ENCODE data around the gene CEND1.
A peak's percentile ranks its signal among the peaks of the same experiment; 100 is the strongest.

CEND1 gene

GRCh38 chr11:833114-833791 lies 43.4 kb upstream of the CEND1 start:
- Histone ChIP-seq H3K9me3 (ENCODE audit: control insufficient read depth, low read length) (no peaks in the 10 kb centered on the region), H3K27me3 (ENCODE audit: control insufficient read depth, insufficient read depth, low read length, poor library complexity, severe bottlenecking) (peaks cover 43% of the 10 kb centered on the region), H3K4me1 (ENCODE audit: control insufficient read depth, insufficient read depth, low read length) (peaks cover 51% of the 10 kb centered on the region), H3K36me3 (ENCODE audit: control insufficient read depth, insufficient read depth, low read length) (peaks cover 8% of the 10 kb centered on the region), H3K27ac (ENCODE audit: insufficient read depth, low read depth, low read length, poor library complexity, severe bottlenecking) (no peak overlapping the region), H3K4me3 (ENCODE audit: insufficient read depth, low read depth, low read length) (peak overlapping the region; percentile 61)
- 1% methylated on average over 55 of the region's 55 CpGs for WGBS, 2 experiments

DNA sequence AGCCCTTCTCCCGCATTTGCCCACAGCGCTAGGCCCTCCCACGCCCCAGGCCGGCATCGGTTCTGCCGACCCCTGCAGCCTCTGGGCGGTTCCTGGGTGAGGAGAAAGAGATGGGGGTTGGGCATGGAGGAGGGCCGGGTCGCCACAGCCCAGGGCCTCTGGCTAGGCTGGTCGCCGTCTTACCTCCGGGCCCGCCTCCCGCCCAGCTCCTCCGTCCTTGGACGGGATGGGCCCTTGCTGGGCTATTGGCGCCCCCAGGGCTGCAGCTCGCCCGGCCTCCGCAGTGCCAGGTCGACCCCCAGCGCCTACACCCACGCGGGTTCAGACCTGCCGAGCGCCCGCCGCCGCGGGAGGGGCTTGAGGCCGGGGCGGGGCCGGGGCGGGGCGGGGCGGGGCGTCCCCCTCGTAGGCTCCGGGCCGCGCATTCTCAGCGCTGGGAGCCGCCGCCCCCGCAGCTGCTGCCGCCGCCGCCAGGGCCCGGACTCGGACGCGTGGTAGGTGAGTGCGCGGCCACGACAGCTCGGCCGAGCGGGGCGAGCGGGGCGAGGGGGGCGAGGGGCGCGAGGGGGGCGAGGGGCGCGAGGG lies 42.7 kb upstream of the CEND1 start, which contains the start of gene CD151:
Gene CD151, plus strand, starts transcription at position 424 of the 585 bp plus-strand sequence. CDS start 3,118 bp downstream, outside the sequence.
- peaks cover 8% of the 10 kb centered on the region for H3K36me3 ChIP-seq (ENCODE audit: control insufficient read depth, insufficient read depth, low read length)
- H3K27ac ChIP-seq (ENCODE audit: insufficient read depth, low read depth, low read length, poor library complexity, severe bottlenecking) = no peak within 1 kb of the TSS
- H3K9me3 ChIP-seq (ENCODE audit: control insufficient read depth, low read length) = no peaks in the 10 kb centered on the region
- H3K4me1 ChIP-seq (ENCODE audit: control insufficient read depth, insufficient read depth, low read length) = peaks cover 57% of the 10 kb centered on the region
- peak within 1 kb of the TSS; percentile 61 for H3K4me3 ChIP-seq (ENCODE audit: insufficient read depth, low read depth, low read length)
- H3K27me3 ChIP-seq (ENCODE audit: control insufficient read depth, insufficient read depth, low read length, poor library complexity, severe bottlenecking) = peaks cover 50% of the 10 kb centered on the region
- WGBS, 2 experiments = 0 to 1% methylated on average over 66 to 67 of the region's 67 CpGs

GRCh38 chr11:831961-832528 lies 42.2 kb upstream of the CEND1 start:
- WGBS, 2 experiments = 37 to 39% methylated on average over 23 of the region's 23 CpGs
- peaks cover 61% of the 10 kb centered on the region for H3K4me1 ChIP-seq (ENCODE audit: control insufficient read depth, insufficient read depth, low read length)

DNA sequence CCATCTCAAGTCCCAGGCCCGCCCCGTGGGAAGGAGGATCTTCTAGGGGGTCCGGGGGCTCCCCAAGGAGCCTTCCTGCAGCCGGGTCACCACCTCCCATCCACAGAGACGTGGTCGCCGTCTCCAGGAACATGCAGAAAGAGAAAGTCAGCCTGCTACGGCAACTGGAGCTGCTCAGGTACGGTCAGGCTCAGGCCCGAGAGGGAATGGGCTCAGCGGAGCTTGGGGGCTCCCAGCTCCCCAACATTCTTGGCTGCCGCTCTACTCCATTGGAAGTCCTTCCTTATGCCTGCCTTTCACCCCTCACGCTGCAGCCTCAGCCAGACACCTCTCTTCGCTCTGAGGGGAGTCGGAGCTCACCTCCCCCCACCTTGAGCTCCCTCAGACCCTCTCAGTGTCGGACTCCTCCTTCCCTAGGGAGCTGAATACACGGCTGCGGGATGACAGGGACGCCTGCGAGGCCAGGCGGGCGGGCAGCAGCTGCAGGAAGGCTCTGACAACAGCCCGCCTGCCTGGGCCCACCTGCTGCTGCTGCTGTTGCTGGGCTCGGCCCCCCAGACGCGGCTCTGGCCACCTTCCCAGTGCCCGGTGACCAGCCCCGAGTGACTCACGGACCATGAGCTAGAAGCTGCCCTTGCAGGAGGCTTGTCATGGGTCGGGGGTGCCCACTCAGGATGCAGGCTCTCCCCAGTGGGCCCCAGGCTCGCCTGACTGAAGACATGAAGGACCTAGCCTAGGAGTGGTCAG lies 41.4 kb upstream of the CEND1 start:
- H3K4me1 ChIP-seq (ENCODE audit: control insufficient read depth, insufficient read depth, low read length) = peaks cover 64% of the 10 kb centered on the region
- no peaks in the 10 kb centered on the region for H3K9me3 ChIP-seq (ENCODE audit: control insufficient read depth, low read length)
- H3K27ac ChIP-seq (ENCODE audit: insufficient read depth, low read depth, low read length, poor library complexity, severe bottlenecking) = no peak overlapping the region
- peak overlapping the region; percentile 33 for H3K4me3 ChIP-seq (ENCODE audit: insufficient read depth, low read depth, low read length)
- 9 to 13% methylated on average over 31 of the region's 31 CpGs for WGBS, 2 experiments
- no peaks in the 10 kb centered on the region for H3K36me3 ChIP-seq (ENCODE audit: control insufficient read depth, insufficient read depth, low read length)
- H3K27me3 ChIP-seq (ENCODE audit: control insufficient read depth, insufficient read depth, low read length, poor library complexity, severe bottlenecking) = peaks cover 63% of the 10 kb centered on the region

More at GRCh38 chr11:831961-832528, 42.2 kb upstream of the CEND1 start:
- H3K36me3 ChIP-seq (ENCODE audit: control insufficient read depth, insufficient read depth, low read length) = peaks cover 6% of the 10 kb centered on the region
- peaks cover 56% of the 10 kb centered on the region for H3K27me3 ChIP-seq (ENCODE audit: control insufficient read depth, insufficient read depth, low read length, poor library complexity, severe bottlenecking)
- no peak overlapping the region for H3K27ac ChIP-seq (ENCODE audit: insufficient read depth, low read depth, low read length, poor library complexity, severe bottlenecking)
- H3K4me3 ChIP-seq (ENCODE audit: insufficient read depth, low read depth, low read length) = peak overlapping the region; percentile 61
- no peaks in the 10 kb centered on the region for H3K9me3 ChIP-seq (ENCODE audit: control insufficient read depth, low read length)

DNA sequence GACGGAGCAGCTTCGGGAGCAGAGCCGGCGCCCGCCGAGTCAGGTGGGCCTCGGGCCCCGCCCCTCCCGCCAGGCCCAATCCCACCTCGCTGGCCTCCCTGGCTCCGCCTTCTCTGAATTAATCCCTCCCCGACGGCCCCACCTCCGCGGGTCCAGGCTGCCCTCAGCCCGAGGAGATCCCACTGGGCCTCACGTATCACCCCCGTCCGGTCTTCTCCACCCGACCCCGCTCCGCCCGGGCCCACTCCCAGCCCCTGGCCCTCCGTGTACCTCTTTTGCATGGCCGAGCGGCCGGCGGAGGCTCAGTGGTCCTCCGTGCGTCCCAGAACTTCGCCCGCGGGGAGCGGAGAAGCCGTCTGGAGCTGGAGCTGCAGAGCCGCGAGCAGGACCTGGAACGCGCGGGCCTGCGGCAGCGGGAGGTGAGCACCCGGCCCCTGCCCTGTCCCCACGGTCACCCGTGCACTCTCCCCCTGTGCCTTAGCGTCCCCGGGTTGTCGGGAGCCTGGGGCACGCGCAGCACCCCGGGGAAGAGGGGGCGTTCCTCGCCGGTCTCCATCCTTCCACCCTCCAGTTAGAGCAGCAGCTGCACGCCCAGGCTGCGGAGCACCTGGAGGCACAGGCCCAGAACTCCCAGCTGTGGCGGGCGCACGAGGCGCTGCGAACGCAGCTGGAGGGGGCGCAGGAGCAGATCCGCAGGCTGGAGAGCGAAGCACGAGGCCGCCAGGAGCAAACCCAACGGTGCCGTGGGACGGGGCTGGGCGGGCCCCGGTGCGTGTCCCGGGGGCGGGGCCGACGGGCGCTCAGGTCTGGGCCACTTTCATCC lies 40.6 kb upstream of the CEND1 start:
- Histone ChIP-seq H3K4me1 (ENCODE audit: control insufficient read depth, insufficient read depth, low read length) (peaks cover 64% of the 10 kb centered on the region), H3K27ac (ENCODE audit: insufficient read depth, low read depth, low read length, poor library complexity, severe bottlenecking) (no peak overlapping the region), H3K9me3 (ENCODE audit: control insufficient read depth, low read length) (no peaks in the 10 kb centered on the region), H3K4me3 (ENCODE audit: insufficient read depth, low read depth, low read length) (peak overlapping the region; percentile 33), H3K27me3 (ENCODE audit: control insufficient read depth, insufficient read depth, low read length, poor library complexity, severe bottlenecking) (peaks cover 71% of the 10 kb centered on the region), H3K36me3 (ENCODE audit: control insufficient read depth, insufficient read depth, low read length) (no peaks in the 10 kb centered on the region)
- 1% methylated on average over 78 of the region's 78 CpGs for WGBS, 2 experiments

DNA sequence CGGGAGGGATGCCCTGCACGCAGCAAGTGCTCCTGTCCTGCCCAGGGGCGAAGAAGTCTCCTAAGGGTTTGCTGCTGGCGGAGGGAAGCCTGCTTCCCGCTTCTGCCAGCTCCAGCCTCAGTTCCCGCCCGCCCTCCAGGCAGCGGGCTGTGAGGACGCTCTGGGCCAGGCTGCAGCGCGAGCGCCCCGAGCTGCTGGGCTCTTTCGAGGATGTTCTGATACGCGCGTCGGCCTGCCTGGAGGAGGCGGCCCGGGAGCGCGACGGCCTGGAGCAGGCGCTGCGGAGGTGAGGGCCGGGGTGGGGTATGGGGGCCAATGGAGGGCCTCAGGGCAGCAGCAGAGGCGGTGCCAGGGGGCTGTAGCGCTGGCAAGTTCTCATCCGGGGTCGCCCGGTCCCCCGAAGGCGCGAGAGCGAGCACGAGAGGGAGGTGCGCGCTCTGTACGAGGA lies 40.0 kb upstream of the CEND1 start:
- Histone ChIP-seq H3K4me3 (ENCODE audit: insufficient read depth, low read depth, low read length) (peak overlapping the region; percentile 33), H3K9me3 (ENCODE audit: control insufficient read depth, low read length) (no peaks in the 10 kb centered on the region), H3K27me3 (ENCODE audit: control insufficient read depth, insufficient read depth, low read length, poor library complexity, severe bottlenecking) (peaks cover 72% of the 10 kb centered on the region), H3K4me1 (ENCODE audit: control insufficient read depth, insufficient read depth, low read length) (peaks cover 62% of the 10 kb centered on the region), H3K36me3 (ENCODE audit: control insufficient read depth, insufficient read depth, low read length) (peaks cover under 1% of the 10 kb centered on the region), H3K27ac (ENCODE audit: insufficient read depth, low read depth, low read length, poor library complexity, severe bottlenecking) (no peak overlapping the region)
- 1% methylated on average over 39 of the region's 39 CpGs for WGBS, 2 experiments

DNA sequence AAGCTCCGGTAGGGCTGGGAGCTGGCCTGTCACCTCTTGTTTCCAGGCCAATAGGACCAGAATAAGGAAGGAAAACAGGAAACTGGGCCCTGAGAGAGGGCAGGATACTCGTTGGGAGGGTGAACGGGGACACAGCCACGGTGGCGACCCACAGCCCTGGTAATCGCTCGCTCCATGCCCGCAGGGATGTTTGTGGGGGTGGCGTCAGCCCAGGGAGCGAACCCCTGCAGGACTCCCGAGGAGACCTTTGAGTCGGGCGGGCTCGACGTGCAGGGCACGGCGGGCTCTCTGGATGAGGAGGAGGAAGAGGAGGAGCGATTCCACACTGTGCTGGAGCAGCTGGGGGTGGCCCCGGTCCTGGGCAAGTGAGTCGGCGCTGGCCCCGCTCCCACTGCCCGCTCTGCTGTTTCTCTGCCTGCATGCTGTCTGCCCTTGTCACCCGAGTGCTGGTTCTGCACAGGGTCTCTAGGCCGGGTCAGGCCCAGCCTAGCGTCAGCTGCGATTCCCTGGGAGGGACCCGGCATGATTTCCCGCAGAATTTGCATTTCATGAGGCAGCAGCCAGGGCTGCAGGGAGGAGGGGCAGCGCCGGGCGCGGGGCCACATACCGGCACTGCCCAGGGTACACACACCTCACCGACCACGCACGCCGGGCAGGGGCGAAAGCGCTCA lies 39.4 kb upstream of the CEND1 start:
- H3K4me1 ChIP-seq (ENCODE audit: control insufficient read depth, insufficient read depth, low read length) = peaks cover 56% of the 10 kb centered on the region
- H3K27ac ChIP-seq (ENCODE audit: insufficient read depth, low read depth, low read length, poor library complexity, severe bottlenecking) = no peak overlapping the region
- 6 to 7% methylated on average over 40 of the region's 40 CpGs for WGBS, 2 experiments
- peak overlapping the region; percentile 33 for H3K4me3 ChIP-seq (ENCODE audit: insufficient read depth, low read depth, low read length)
- H3K9me3 ChIP-seq (ENCODE audit: control insufficient read depth, low read length) = no peaks in the 10 kb centered on the region
- peaks cover 6% of the 10 kb centered on the region for H3K36me3 ChIP-seq (ENCODE audit: control insufficient read depth, insufficient read depth, low read length)
- H3K27me3 ChIP-seq (ENCODE audit: control insufficient read depth, insufficient read depth, low read length, poor library complexity, severe bottlenecking) = peaks cover 72% of the 10 kb centered on the region

DNA sequence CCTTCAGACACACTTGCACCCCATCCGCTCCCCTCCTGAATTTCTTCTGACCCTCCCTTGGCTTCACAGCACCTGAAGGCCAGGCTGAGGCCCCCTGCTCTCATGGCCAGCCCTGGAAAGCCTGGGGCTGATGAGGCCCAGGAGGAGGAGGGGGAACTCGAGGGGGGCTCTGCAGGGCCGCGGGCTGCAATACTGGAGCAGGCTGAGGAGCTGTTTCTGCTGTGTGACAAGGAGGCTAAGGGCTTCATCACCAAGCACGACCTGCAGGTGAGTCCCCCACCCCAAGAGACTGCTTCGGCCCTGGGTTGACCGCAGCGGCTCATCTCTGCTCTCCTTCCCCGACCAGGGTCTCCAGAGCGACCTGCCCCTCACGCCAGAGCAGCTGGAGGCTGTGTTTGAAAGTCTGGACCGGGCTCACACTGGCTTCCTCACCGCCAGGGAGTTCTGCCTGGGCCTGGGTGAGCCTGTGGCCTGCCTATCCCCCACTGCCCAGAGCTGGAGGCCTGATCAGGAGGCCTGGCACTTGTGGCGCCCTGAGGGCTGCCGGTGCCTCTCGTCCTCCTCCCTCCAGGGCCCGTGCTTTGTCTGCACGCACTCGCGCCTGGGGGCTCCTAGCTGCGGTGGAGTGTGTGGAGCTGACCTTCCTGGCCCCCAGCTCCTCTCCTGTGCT lies 38.8 kb upstream of the CEND1 start:
- WGBS, 2 experiments = 45 to 47% methylated on average over 21 of the region's 21 CpGs
- Histone ChIP-seq H3K27me3 (ENCODE audit: control insufficient read depth, insufficient read depth, low read length, poor library complexity, severe bottlenecking) (peaks cover 72% of the 10 kb centered on the region), H3K4me1 (ENCODE audit: control insufficient read depth, insufficient read depth, low read length) (peaks cover 55% of the 10 kb centered on the region), H3K4me3 (ENCODE audit: insufficient read depth, low read depth, low read length) (no peak overlapping the region), H3K36me3 (ENCODE audit: control insufficient read depth, insufficient read depth, low read length) (peaks cover 9% of the 10 kb centered on the region), H3K27ac (ENCODE audit: insufficient read depth, low read depth, low read length, poor library complexity, severe bottlenecking) (no peak overlapping the region), H3K9me3 (ENCODE audit: control insufficient read depth, low read length) (no peaks in the 10 kb centered on the region)

- H3K27ac ChIP-seq (ENCODE audit: insufficient read depth, low read depth, low read length, poor library complexity, severe bottlenecking) = no peak within 1 kb of the TSS
- WGBS, 2 experiments = 39 to 46% methylated on average over 5 of the region's 5 CpGs
- peak within 1 kb of the TSS; percentile 39 for H3K4me3 ChIP-seq (ENCODE audit: insufficient read depth, low read depth, low read length)
- peaks cover 53% of the 10 kb centered on the region for H3K4me1 ChIP-seq (ENCODE audit: control insufficient read depth, insufficient read depth, low read length)
- peaks cover 72% of the 10 kb centered on the region for H3K27me3 ChIP-seq (ENCODE audit: control insufficient read depth, insufficient read depth, low read length, poor library complexity, severe bottlenecking)
- no peaks in the 10 kb centered on the region for H3K9me3 ChIP-seq (ENCODE audit: control insufficient read depth, low read length)
- peaks cover 9% of the 10 kb centered on the region for H3K36me3 ChIP-seq (ENCODE audit: control insufficient read depth, insufficient read depth, low read length)
Measured at GRCh38 chr11:827897-828192, 38.0 kb upstream of the CEND1 start, which contains the start of gene CRACR2B. CRACR2B (plus strand) TSS chr11:827919; CDS start chr11:828608, 689 bp downstream.
